ENCODE data around the gene GABPB1. TPM values are rescaled to one million over a fixed set of nuclear protein-coding genes. Genes with fewer than 3 reads are reported as not detected.

The GABPB1 gene
- polyA plus RNA-seq, 1 of the 3 experiments (the other 2 are of a cell fraction), result 12.8 TPM

DNA sequence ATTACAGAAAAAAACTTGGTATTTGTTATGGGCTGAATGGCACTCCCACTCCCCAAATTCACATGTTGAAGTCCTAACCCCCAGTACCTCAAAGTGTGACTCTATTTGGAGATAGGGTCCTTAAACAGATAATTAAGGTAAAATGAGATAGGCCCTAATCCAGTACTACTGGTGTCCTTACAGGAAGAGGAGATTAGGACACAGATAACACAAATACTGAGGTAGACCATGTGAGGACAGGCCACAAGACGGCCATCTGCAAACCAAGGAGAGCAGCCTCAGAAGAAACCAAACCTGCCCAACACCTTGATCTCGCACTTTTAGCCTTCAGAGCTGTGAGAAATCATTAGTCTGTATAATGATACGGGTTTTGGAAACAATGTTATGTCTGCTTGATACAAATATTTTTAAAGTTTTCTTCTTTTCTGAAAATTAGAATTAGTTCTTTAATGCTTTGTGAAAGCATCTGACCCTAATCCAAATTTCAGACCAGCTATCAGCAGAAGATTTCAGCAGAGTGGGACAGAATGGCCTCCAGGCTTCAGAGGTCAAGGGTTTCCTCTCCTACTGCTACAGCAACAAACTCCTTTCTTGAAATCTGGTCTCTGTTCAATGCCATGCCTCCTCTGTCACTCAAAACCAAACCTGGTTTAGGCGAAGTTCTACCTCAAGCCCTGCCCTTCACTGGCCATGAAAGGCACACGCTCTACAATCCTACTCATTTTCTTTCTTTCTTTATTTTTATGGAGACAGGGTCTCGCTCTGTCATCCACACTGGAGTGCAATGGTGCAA lies 67.5 kb downstream of the GABPB1 start (continued):
- TF ChIP-seq RAD21 (IDR thresholded peaks at IDR 0.05; ENCODE audit: low read length) (no peak), RCOR1 (IDR thresholded peaks at IDR 0.05; ENCODE audit: low read length) (no peak), NFIC (IDR thresholded peaks at IDR 0.05; ENCODE audit: borderline replicate concordance) (no peak)
- TF ChIP-seq, protein P1, sequence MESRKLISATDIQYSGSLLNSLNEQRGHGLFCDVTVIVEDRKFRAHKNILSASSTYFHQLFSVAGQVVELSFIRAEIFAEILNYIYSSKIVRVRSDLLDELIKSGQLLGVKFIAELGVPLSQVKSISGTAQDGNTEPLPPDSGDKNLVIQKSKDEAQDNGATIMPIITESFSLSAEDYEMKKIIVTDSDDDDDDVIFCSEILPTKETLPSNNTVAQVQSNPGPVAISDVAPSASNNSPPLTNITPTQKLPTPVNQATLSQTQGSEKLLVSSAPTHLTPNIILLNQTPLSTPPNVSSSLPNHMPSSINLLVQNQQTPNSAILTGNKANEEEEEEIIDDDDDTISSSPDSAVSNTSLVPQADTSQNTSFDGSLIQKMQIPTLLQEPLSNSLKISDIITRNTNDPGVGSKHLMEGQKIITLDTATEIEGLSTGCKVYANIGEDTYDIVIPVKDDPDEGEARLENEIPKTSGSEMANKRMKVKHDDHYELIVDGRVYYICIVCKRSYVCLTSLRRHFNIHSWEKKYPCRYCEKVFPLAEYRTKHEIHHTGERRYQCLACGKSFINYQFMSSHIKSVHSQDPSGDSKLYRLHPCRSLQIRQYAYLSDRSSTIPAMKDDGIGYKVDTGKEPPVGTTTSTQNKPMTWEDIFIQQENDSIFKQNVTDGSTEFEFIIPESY (IDR thresholded peaks at IDR 0.05; ENCODE audit: borderline replicate concordance, low read depth), result no peak

DNA sequence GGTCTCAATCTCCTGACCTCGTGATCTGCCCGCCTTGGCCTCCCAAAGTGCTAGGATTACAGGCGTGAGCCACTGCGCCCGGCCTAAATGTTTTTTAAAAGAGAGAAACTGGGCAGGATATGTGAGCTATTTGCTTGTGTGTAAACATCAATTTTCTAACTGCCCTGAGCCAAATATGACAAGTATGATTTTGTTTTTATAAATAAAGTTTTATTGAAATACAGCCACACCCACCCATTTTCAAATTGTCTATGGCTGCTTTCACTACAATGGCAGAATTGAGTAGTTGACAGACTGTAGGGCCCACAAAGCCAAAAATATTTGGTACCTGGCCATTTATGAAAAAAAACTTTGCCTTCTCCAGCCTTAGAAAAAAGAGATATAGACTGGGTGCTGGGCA lies 73.6 kb downstream of the GABPB1 start:
- WGBS (ENCODE audit: low lambda C conversion rate), result no CpG with 5 or more reads among the region's 5 CpGs
- POLR2A ChIA-PET, result no interaction called here
- no peaks in the 10 kb centered on the region for H3K9me2 ChIP-seq
- H3K4me2 ChIP-seq, result no peak overlapping the region
- H4K20me1 ChIP-seq (ENCODE audit: insufficient read depth), result no peaks in the 10 kb centered on the region
- no peak overlapping the region for H2AFZ ChIP-seq (ENCODE audit: low read depth)
- TF ChIP-seq SMC3 (IDR thresholded peaks at IDR 0.05; ENCODE audit: low read depth, low read length), result no peak
- TF ChIP-seq CHD2 (IDR thresholded peaks at IDR 0.05; ENCODE audit: low read length, partially characterized antibody), result no peak
- TF ChIP-seq, protein P2, sequence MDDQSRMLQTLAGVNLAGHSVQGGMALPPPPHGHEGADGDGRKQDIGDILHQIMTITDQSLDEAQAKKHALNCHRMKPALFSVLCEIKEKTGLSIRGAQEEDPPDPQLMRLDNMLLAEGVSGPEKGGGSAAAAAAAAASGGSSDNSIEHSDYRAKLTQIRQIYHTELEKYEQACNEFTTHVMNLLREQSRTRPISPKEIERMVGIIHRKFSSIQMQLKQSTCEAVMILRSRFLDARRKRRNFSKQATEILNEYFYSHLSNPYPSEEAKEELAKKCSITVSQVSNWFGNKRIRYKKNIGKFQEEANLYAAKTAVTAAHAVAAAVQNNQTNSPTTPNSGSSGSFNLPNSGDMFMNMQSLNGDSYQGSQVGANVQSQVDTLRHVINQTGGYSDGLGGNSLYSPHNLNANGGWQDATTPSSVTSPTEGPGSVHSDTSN (IDR thresholded peaks at IDR 0.05), result no peak
- TF ChIP-seq FOSL2 (IDR thresholded peaks at IDR 0.05; ENCODE audit: borderline replicate concordance, low read depth), result no peak
- TF ChIP-seq MEF2A (IDR thresholded peaks at IDR 0.05; ENCODE audit: borderline replicate concordance, low read depth), result no peak
- TF ChIP-seq, protein P3, sequence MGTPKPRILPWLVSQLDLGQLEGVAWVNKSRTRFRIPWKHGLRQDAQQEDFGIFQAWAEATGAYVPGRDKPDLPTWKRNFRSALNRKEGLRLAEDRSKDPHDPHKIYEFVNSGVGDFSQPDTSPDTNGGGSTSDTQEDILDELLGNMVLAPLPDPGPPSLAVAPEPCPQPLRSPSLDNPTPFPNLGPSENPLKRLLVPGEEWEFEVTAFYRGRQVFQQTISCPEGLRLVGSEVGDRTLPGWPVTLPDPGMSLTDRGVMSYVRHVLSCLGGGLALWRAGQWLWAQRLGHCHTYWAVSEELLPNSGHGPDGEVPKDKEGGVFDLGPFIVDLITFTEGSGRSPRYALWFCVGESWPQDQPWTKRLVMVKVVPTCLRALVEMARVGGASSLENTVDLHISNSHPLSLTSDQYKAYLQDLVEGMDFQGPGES (IDR thresholded peaks at IDR 0.05; ENCODE audit: low read depth, low read length), result no peak
- TF ChIP-seq YY1 (IDR thresholded peaks at IDR 0.05; ENCODE audit: low read depth), result no peak
- TF ChIP-seq, protein P4, sequence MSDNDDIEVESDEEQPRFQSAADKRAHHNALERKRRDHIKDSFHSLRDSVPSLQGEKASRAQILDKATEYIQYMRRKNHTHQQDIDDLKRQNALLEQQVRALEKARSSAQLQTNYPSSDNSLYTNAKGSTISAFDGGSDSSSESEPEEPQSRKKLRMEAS (IDR thresholded peaks at IDR 0.05; ENCODE audit: low read depth), result no peak
- TF ChIP-seq MXI1 (IDR thresholded peaks at IDR 0.05; ENCODE audit: low read depth, low read length), result no peak
- no peak for TF ChIP-seq NFIC (IDR thresholded peaks at IDR 0.05; ENCODE audit: borderline replicate concordance)
- TF ChIP-seq TEAD4 (IDR thresholded peaks at IDR 0.05; ENCODE audit: borderline replicate concordance, insufficient read depth), result no peak
- no peak for TF ChIP-seq EZH2phosphoT487 (IDR thresholded peaks at IDR 0.05; ENCODE audit: borderline replicate concordance, low read depth)
- TF ChIP-seq FOXJ3 (CRISPR knock-in tag; IDR thresholded peaks at IDR 0.05), result no peak
- TF ChIP-seq, protein P5, sequence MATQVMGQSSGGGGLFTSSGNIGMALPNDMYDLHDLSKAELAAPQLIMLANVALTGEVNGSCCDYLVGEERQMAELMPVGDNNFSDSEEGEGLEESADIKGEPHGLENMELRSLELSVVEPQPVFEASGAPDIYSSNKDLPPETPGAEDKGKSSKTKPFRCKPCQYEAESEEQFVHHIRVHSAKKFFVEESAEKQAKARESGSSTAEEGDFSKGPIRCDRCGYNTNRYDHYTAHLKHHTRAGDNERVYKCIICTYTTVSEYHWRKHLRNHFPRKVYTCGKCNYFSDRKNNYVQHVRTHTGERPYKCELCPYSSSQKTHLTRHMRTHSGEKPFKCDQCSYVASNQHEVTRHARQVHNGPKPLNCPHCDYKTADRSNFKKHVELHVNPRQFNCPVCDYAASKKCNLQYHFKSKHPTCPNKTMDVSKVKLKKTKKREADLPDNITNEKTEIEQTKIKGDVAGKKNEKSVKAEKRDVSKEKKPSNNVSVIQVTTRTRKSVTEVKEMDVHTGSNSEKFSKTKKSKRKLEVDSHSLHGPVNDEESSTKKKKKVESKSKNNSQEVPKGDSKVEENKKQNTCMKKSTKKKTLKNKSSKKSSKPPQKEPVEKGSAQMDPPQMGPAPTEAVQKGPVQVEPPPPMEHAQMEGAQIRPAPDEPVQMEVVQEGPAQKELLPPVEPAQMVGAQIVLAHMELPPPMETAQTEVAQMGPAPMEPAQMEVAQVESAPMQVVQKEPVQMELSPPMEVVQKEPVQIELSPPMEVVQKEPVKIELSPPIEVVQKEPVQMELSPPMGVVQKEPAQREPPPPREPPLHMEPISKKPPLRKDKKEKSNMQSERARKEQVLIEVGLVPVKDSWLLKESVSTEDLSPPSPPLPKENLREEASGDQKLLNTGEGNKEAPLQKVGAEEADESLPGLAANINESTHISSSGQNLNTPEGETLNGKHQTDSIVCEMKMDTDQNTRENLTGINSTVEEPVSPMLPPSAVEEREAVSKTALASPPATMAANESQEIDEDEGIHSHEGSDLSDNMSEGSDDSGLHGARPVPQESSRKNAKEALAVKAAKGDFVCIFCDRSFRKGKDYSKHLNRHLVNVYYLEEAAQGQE (IDR thresholded peaks at IDR 0.05; ENCODE audit: low read depth, low read length), result no peak
- TF ChIP-seq JUND (IDR thresholded peaks at IDR 0.05), result no peak
- TF ChIP-seq FOXM1 (IDR thresholded peaks at IDR 0.05; ENCODE audit: low read depth), result no peak
- no peak for TF ChIP-seq ELF1 (IDR thresholded peaks at IDR 0.05)
- CTCF ChIA-PET, result no interaction called here
- peaks cover 6% of the 10 kb centered on the region for H3F3A ChIP-seq (replicated peaks; ENCODE audit: insufficient read depth)
- no peaks in the 10 kb centered on the region for H3K4me1 ChIP-seq (ENCODE audit: control insufficient read depth in 1 of 2, insufficient read depth in 2 of 2, low read depth in 1 of 2, low read length in 1 of 2)
- no peak for DNase-seq
- no peak overlapping the region for H3K4me3 ChIP-seq (ENCODE audit: low read depth in 2 of 2, low read length in 1 of 2)
- no peaks in the 10 kb centered on the region for H3K27me3 ChIP-seq (ENCODE audit: insufficient read depth)
- peaks cover 3 to 18% of the 10 kb centered on the region in 2 experiments for H3K36me3 ChIP-seq (replicated peaks in 1 of 2; ENCODE audit: control insufficient read depth in 1 of 2, insufficient read depth in 2 of 2, low read length in 1 of 2)
- no peak overlapping the region for H3K9ac ChIP-seq
- no peaks in the 10 kb centered on the region for H3K9me3 ChIP-seq
- H3K27ac ChIP-seq (ENCODE audit: low read depth in 2 of 2, low read length in 1 of 2), result no peak overlapping the region
- no peaks in the 10 kb centered on the region for H3K79me2 ChIP-seq (ENCODE audit: insufficient read depth)
